Activated CD4-positive, alpha-beta T cell treated with anti-CD3 and anti-CD28 coated beads for 36 hours (primary cell): Measurements from ENCODE around the gene ST3GAL4. TPM values are rescaled to one million over a fixed set of nuclear protein-coding genes. Genes with fewer than 3 reads are reported as not detected.

ENCODE experiments used
- ATAC-seq: fragments of 200-7000 bp; cut with Tn5 transposase; one replicate; pipeline ENCODE4 v1.10.0; 2021; ENCODE audit warnings: mild to moderate bottlenecking, moderate library complexity
- CTCF ChIA-PET: fragments of 350-600 bp; sonication (Branson Sonifier 250); formaldehyde crosslinking; loops from one replicate; lab custom pipeline; 2021; ENCODE audit warnings: antibody characterized with exemption; lab: Charles Lee
- POLR2A ChIA-PET: fragments of 350-600 bp; sonication (Branson Sonifier 250); formaldehyde crosslinking; loops from one replicate; lab custom pipeline; 2021; ENCODE audit warnings: antibody characterized with exemption, inconsistent platforms; lab: Charles Lee
- DNase-seq: peaks from one replicate; pipeline ENCODE4 v3.0.0-alpha.2; 2020
- H3K27ac Mint-ChIP-seq: one replicate; pipeline ENCODE4 v1.8.0; 2021; ENCODE audit warnings: mixed read lengths
- H3K27me3 Mint-ChIP-seq: one replicate; pipeline ENCODE4 v1.8.0; 2021; ENCODE audit warnings: mixed read lengths
- H3K36me3 Mint-ChIP-seq: one replicate; pipeline ENCODE4 v1.8.0; 2021; ENCODE audit warnings: low read depth, mixed read lengths
- H3K4me1 Mint-ChIP-seq: one replicate; pipeline ENCODE4 v1.8.0; 2021; ENCODE audit warnings: mixed read lengths
- H3K4me3 Mint-ChIP-seq: one replicate; pipeline ENCODE4 v1.8.0; 2021; ENCODE audit warnings: mild to moderate bottlenecking, moderate library complexity, mixed read lengths
- H3K9me3 Mint-ChIP-seq: one replicate; pipeline ENCODE4 v1.8.0; 2021; ENCODE audit warnings: low read depth, mixed read lengths
- intact Hi-C, 2 experiments: fragments of 100-400 bp; cut with DNase I in 1 of 2; cut with micrococcal nuclease in 1 of 2; formaldehyde crosslinking; loops; one replicate each; pipeline versions ENCODE4 v1.14.2 to v1.15.1; 2022 to 2024; cut with DNase I, micrococcal nuclease
- total RNA-seq, 2 experiments: library from RNA; stranded (reverse); gene quantifications; one replicate each; pipeline ENCODE4 v1.2.3, GENCODE V29; 2021

The ST3GAL4 gene
- total RNA-seq, 2 experiments from 2014 or later: 7.5 to 9.1 TPM

DNA sequence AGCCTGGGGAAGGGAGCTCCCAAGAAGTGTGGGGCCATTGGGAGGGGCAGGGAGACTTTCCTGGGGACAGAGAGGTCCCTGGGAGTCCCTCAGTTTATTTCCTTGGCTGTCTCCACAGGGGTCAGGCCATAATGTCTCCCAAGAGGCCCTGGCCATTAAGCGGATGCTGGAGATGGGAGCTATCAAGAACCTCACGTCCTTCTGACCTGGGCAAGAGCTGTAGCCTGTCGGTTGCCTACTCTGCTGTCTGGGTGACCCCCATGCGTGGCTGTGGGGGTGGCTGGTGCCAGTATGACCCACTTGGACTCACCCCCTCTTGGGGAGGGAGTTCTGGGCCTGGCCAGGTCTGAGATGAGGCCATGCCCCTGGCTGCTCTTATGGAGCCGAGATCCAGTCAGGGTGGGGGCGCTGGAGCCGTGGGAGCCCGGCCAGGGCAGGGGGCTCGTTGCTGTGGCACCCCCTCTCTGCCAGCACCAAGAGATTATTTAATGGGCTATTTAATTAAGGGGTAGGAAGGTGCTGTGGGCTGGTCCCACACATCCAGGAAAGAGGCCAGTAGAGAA lies 58.4 kb downstream of the ST3GAL4 start:
- no peak for ATAC-seq
- POLR2A ChIA-PET: no interaction called here
- H3K4me3 Mint-ChIP-seq: no peak overlapping the region
- CTCF ChIA-PET: no interaction called here
- peaks cover 4% of the 10 kb centered on the region for H3K36me3 Mint-ChIP-seq
- no peaks in the 10 kb centered on the region for H3K27me3 Mint-ChIP-seq
- H3K27ac Mint-ChIP-seq: no peak overlapping the region
- intact Hi-C loops: loop anchor here in 1 of 2 experiments (10.0 kb wide), 1 partner anchor 99 kb away; no protein-coding TSS in a partner anchor
- no peak for DNase-seq
- H3K9me3 Mint-ChIP-seq: no peaks in the 10 kb centered on the region
- H3K4me1 Mint-ChIP-seq: peaks cover 5% of the 10 kb centered on the region

DNA sequence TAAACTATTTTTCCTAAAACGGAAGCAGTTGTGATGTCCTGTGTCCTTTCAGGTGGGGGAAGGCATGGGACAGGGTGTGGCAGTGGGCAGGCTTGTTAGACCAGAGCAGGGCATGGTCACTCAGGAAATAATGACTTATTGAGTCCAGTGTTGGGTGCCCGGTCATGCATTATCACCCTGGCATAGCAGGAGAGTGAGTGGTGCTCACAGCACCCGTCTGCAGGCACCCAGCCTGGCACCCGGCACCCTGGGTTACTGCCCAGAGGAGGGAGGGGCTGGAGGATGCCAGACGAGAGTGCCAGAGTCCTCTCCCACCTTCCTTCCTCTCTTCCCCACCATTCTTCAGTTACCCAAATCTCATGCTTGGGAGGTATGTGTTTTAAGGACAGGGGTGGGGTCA lies 59.1 kb downstream of the ST3GAL4 start:
- Mint-ChIP-seq H3K27me3 (no peaks in the 10 kb centered on the region), H3K27ac (no peak overlapping the region), H3K4me3 (no peak overlapping the region), H3K4me1 (peaks cover 5% of the 10 kb centered on the region), H3K9me3 (no peaks in the 10 kb centered on the region), H3K36me3 (no peaks in the 10 kb centered on the region)
- intact Hi-C loops: loop anchor here in 1 of 2 experiments (10.0 kb wide), 1 partner anchor 100 kb away; no protein-coding TSS in a partner anchor
- POLR2A ChIA-PET: no interaction called here
- no peak for DNase-seq
- no peak for ATAC-seq
- CTCF ChIA-PET: no interaction called here

DNA sequence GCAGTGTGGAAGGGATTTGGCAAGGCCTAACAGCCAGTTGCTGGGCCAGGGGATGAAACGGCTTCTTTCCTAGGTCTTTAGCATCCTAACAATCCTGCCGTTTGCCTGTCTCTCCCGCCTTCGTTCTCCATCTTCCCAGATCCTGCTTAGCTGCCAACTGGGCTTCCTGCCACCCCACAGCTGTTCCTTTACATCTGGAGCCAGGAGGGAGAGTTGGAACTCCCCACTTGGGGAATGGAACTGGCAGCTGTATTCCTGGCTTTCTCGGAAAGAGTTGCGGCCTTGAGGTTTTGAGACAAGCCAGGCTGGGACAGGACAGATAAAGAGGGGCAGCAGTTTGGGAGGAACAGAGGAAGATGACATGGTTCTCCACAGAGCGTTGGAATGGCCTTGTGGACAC lies 59.6 kb downstream of the ST3GAL4 start:
- ChIA-PET POLR2A (no interaction called here), CTCF (no interaction called here)
- DNase-seq (no peak), ATAC-seq (no peak)
- H3K9me3 Mint-ChIP-seq: no peaks in the 10 kb centered on the region
- intact Hi-C loops: loop anchor here in 1 of 2 experiments (10.0 kb wide), 1 partner anchor 100 kb away; no protein-coding TSS in a partner anchor
- peaks cover 5% of the 10 kb centered on the region for H3K4me1 Mint-ChIP-seq
- H3K36me3 Mint-ChIP-seq: no peaks in the 10 kb centered on the region
- H3K4me3 Mint-ChIP-seq: no peak overlapping the region
- H3K27ac Mint-ChIP-seq: no peak overlapping the region
- H3K27me3 Mint-ChIP-seq: no peaks in the 10 kb centered on the region

DNA sequence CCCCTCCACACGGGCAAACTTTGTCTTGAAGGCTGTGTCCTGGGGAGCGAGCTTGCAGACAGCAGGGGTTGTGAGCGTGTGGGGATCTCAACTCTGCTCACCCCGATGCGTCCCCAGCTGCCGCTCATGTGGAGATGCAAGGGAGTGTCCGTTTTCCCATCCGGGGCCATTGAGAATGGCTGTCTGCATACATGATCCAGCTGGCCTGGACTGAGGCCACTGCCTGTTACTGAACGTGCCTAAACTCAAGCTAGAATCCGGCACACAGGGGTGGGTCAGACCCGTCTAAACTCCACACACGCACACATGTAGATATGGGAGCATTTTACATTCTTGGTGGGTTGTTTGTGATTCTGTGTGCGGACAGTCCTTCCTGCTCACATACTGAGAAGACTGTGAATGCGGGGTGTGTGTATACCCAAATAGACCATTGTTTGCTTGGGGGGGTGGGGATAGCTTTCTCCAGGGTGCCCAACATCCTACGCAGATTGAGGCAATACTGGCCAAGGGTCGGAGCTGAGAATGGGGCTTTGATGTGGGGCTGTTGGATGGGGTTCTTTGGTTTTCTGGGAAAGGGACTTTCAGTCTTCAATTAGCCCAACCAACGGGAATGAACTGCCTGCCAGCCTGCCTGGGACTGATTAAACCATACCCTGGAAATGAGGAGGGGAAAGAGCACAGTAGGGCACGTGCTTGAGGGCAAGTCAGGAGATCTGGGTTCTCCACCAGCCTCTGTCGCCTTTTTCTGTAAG lies 60.4 kb downstream of the ST3GAL4 start:
- Mint-ChIP-seq H3K9me3 (no peaks in the 10 kb centered on the region), H3K4me3 (peak overlapping the region; percentile 36), H3K36me3 (no peaks in the 10 kb centered on the region), H3K4me1 (peaks cover 7% of the 10 kb centered on the region), H3K27ac (peak overlapping the region; percentile 19), H3K27me3 (no peaks in the 10 kb centered on the region)
- POLR2A ChIA-PET: no interaction called here
- intact Hi-C loops: loop anchor here (1.0 to 10.0 kb wide), 3 partner anchors 61 to 112 kb away; partner anchors contain the start of genes DCPS (in 1 of the 2) and ST3GAL4 (in 1 of the 2)
- ATAC-seq: no peak
- CTCF ChIA-PET: interaction anchor here (0.5 to 1.4 kb wide), 8 partner anchors 25 to 108 kb away, joined by 3 to 4 read pairs (median 3); no protein-coding TSS in a partner anchor
- no peak for DNase-seq

DNA sequence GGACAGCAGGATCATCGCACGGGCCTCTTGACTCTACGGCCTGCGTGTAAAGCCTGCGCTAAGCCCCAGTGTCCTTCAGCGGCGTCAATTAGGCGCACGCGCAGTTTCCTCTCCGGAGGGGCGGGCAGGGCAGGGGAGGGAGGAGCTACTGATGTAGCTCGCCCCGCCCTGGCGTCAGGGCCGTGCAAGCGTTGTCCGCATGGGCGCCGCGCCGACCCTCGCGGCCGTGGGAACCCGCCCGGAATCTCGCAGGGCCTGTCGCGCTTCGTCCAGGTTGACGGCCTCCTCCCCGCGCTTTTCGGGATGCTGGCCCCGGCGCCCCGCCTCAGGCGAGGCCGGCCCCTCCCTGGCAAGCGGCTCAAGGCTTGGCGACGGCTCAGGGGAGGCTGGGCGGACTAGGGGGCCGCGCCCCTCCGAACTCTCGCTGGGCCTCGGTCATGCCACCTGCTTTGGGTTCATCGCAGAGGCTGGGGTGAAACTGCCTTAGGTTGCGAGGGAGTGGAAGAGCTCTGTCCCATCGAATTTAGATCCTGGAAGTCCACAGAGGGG lies 61.1 kb downstream of the ST3GAL4 start:
- DNase-seq (peak; percentile 88), ATAC-seq (peak; percentile 100)
- peak overlapping the region; percentile 36 for H3K4me3 Mint-ChIP-seq
- H3K9me3 Mint-ChIP-seq: no peaks in the 10 kb centered on the region
- no peaks in the 10 kb centered on the region for H3K36me3 Mint-ChIP-seq
- ChIA-PET POLR2A (no interaction called here), CTCF (interaction anchor here (0.5 to 1.4 kb wide), 7 partner anchors 25 to 105 kb away, joined by 3 to 4 read pairs (median 3); no protein-coding TSS in a partner anchor)
- no peaks in the 10 kb centered on the region for H3K27me3 Mint-ChIP-seq
- H3K27ac Mint-ChIP-seq: peak overlapping the region; percentile 19
- H3K4me1 Mint-ChIP-seq: peaks cover 7% of the 10 kb centered on the region
- intact Hi-C loops: loop anchor here (1.0 to 10.0 kb wide), 3 partner anchors 62 to 112 kb away; partner anchors contain the start of genes DCPS (in 1 of the 2) and ST3GAL4 (in 1 of the 2)

DNA sequence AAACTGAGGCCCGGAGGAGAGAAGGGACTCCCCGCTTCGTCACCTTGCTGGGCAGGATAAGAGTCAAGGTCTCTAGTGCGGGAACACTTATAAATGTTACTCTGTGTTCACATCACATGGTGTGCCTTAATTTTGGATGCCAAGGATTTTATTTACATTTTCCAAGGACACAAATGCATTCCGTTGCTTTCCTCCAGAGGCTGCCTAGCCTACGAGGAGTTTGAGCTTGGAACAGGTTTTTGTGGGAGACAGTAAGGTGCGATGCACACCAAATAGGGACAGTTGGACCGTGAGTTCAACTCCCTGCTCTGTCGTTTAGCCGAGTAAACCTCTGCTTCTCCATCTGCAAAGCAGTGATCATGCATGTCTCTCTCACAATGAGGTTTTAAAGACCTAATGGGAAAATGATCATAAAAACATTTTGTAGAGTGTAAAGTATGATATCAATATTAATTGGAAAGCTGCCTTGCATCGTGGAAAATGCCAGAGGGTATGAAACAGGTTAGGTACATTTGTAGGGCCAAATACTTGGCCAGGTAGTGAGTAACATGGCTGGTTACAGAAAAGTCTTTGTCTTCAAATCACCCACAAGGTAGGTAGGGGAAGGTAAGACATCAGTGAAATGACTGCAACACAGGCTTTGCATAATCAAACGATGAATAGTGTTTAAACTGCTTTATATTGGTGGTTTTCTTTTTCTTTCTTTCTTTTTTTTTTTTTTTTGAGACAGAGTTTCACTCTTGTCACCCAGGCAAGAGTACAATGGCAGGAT lies 61.8 kb downstream of the ST3GAL4 start:
- Mint-ChIP-seq H3K27ac (no peak overlapping the region), H3K9me3 (no peaks in the 10 kb centered on the region), H3K4me3 (peak overlapping the region; percentile 36), H3K27me3 (no peaks in the 10 kb centered on the region), H3K4me1 (peaks cover 7% of the 10 kb centered on the region), H3K36me3 (no peaks in the 10 kb centered on the region)
- ATAC-seq (no peak), DNase-seq (no peak)
- intact Hi-C loops: loop anchor here (2.0 to 10.0 kb wide), 2 partner anchors 62 to 102 kb away; partner anchors contain the start of gene ST3GAL4 (in 1 of the 2)
- CTCF ChIA-PET: interaction anchor here (0.8 to 1.4 kb wide), 2 partner anchors 24 to 104 kb away, joined by 3 read pairs; no protein-coding TSS in a partner anchor
- POLR2A ChIA-PET: no interaction called here

DNA sequence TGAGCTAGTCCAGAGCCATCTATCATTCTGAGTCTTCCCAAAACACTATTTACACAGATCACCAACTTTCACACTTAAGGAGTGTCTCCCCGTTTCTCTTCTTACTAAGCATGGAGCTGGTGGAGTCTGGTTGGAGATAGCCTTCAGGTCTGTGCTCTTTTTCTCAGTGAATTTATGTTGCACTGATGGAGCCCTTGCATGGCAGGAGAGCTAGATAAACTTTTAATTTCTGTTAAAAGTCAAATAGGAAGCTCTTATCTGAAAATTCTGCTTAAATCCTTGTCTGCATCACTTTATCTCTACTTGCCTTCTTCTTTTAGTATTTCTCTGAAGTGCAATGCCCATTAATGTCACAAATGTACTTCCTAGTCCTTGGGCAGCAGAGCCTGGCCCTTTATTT lies 63.4 kb downstream of the ST3GAL4 start:
- Mint-ChIP-seq H3K27me3 (no peaks in the 10 kb centered on the region), H3K36me3 (no peaks in the 10 kb centered on the region), H3K27ac (no peak overlapping the region), H3K9me3 (no peaks in the 10 kb centered on the region), H3K4me1 (peaks cover 7% of the 10 kb centered on the region), H3K4me3 (no peak overlapping the region)
- ChIA-PET POLR2A (no interaction called here), CTCF (interaction anchor here (0.8 kb wide), 1 partner anchor 317 kb away, joined by 3 read pairs; no protein-coding TSS in a partner anchor)
- intact Hi-C loops: loop anchor here in 1 of 2 experiments (10.0 kb wide), 1 partner anchor 104 kb away; no protein-coding TSS in a partner anchor
- DNase-seq (no peak), ATAC-seq (no peak)

DNA sequence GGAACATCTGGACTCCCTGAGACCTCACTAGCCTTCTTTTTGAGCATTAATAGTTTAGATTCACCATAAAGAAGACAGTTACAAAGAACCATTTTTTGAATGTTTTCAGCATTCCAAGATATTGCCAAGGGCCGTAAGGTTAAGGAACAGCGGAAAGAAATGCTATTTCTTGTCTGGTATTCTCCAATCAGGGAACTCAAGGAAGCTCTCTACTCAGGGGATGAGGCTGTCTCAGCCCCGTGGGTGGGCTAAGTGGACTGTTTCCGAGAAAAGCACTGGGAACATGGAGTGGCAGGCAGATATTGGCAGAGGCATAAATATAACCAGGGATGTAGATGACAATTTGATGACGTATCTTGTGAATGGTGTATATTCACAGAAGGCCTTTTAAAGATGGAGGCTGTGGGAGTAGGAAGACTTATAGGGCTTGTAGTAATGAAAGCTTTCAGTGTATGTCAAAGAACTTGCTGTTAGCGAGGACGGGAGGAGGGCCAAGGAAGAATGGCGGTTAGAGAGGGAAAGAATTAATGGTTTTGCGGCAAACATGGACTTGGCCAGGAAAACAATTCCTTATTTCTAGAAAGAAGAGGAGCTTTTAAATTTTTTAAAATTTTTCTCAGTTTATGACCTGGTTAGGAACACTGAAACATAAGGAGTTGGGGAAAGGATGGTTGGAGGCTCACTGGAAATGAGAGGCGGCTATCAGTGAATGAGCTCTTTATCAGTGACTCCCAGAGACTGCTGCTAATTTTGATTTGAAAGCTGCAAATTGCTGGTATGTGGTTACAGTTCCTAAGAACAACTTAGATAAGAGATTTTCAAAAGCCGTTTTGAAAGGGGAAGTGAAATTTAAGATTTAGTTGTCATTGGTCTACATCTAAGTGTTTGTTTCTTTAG lies 64.6 kb downstream of the ST3GAL4 start:
- Mint-ChIP-seq H3K9me3 (no peaks in the 10 kb centered on the region), H3K4me1 (peaks cover 7% of the 10 kb centered on the region), H3K36me3 (no peaks in the 10 kb centered on the region), H3K27ac (no peak overlapping the region), H3K4me3 (no peak overlapping the region), H3K27me3 (no peaks in the 10 kb centered on the region)
- ChIA-PET CTCF (no interaction called here), POLR2A (interaction anchor here (0.7 kb wide), 1 partner anchor 9 kb away, joined by 3 read pairs; no protein-coding TSS in a partner anchor)
- intact Hi-C loops: loop anchor here in 1 of 2 experiments (10.0 kb wide), 1 partner anchor 105 kb away; no protein-coding TSS in a partner anchor
- no peak for ATAC-seq
- DNase-seq: no peak

DNA sequence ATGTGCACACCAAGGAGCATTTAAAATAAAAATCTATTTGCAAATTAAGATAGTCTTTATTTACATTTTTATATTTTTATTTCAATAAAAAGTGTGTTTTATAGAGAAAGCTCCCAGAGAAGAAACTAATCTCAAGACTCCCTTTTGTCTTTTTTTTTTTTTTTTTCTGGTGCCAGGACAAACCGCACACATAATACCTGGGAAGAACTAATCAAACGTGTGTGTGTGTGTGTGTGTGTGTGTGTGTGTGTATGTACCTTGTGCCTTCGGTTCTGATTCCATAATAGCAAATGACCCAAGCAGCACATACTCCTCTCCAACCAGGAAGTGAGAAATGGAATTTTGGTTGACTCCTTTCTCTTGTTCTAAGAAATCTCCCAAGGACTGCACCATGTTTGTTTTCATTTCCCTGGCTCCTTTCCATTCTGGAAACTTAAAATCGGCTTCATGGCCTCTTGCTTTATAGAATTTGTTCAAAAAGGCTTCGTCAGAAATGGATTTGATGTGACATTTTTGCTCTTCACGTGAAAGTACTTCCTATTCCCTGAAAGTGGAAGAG lies 65.3 kb downstream of the ST3GAL4 start:
- CTCF ChIA-PET: interaction anchor here (0.6 to 1.0 kb wide), 2 partner anchors 10 to 95 kb away, joined by 3 to 4 read pairs; no protein-coding TSS in a partner anchor
- H3K27me3 Mint-ChIP-seq: no peaks in the 10 kb centered on the region
- H3K4me3 Mint-ChIP-seq: no peak overlapping the region
- intact Hi-C loops: no loop called here
- H3K9me3 Mint-ChIP-seq: no peaks in the 10 kb centered on the region
- H3K4me1 Mint-ChIP-seq: peaks cover 7% of the 10 kb centered on the region
- no peak overlapping the region for H3K27ac Mint-ChIP-seq
- DNase-seq (no peak), ATAC-seq (no peak)
- H3K36me3 Mint-ChIP-seq: no peaks in the 10 kb centered on the region
- POLR2A ChIA-PET: no interaction called here

DNA sequence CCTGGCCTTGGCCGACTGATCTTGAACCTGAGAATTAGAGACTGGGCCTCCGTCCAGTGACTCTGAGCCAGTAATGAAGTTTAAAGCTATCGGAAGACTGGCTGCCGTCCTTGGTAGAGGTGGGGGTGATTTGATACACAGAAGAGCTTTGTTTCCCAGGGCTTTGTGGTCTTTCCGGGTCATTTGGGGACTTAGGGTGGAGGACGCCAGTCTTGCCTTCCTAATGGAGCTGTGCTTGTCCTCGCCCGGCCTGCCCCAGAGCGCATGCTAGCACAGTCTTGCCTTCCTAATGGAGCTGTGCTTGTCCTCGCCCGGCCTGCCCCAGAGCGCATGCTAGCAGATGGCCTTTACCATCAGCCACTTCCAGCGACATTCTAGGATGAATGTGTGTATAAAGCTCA lies 65.8 kb downstream of the ST3GAL4 start:
- intact Hi-C loops: no loop called here
- ATAC-seq: no peak
- no peak for DNase-seq
- no peaks in the 10 kb centered on the region for H3K27me3 Mint-ChIP-seq
- ChIA-PET POLR2A (no interaction called here), CTCF (interaction anchor here (0.6 to 1.0 kb wide), 2 partner anchors 10 to 95 kb away, joined by 3 to 4 read pairs; no protein-coding TSS in a partner anchor)
- peaks cover 3% of the 10 kb centered on the region for H3K4me1 Mint-ChIP-seq
- H3K4me3 Mint-ChIP-seq: no peak overlapping the region
- H3K27ac Mint-ChIP-seq: no peak overlapping the region
- H3K36me3 Mint-ChIP-seq: no peaks in the 10 kb centered on the region
- H3K9me3 Mint-ChIP-seq: no peaks in the 10 kb centered on the region
